ENCODE results near the gene LDLRAD4.

LDLRAD4 gene

GRCh38 chr18:13194239-13194638 lies 24.3 kb upstream of the LDLRAD4 start:
- DNase-seq (ENCODE audit: insufficient read length, low spot score) = no peak
- FAIRE-seq = no peak
- TF ChIP-seq TAF1 (IDR thresholded peaks at IDR 0.05; ENCODE audit: low read depth, low read length) = no peak
- TF ChIP-seq POU2F2 (IDR thresholded peaks at IDR 0.05; ENCODE audit: low read depth, low read length) = no peak
- no peak for TF ChIP-seq SPI1 (IDR thresholded peaks at IDR 0.05; ENCODE audit: low read depth, low read length)
- TF ChIP-seq PAX5 (IDR thresholded peaks at IDR 0.05; ENCODE audit: insufficient read depth, low read length, severe bottlenecking) = no peak
- no peak for TF ChIP-seq POLR2AphosphoS5 (IDR thresholded peaks at IDR 0.05; ENCODE audit: low read depth, low read length)
- no peak for TF ChIP-seq POLR2A (IDR thresholded peaks at IDR 0.05; ENCODE audit: low read depth, low read length)

- TF ChIP-seq POLR2A (IDR thresholded peaks at IDR 0.05; ENCODE audit: low read depth, low read length) (no peak), SPI1 (IDR thresholded peaks at IDR 0.05; ENCODE audit: low read depth, low read length) (no peak), POLR2AphosphoS5 (IDR thresholded peaks at IDR 0.05; ENCODE audit: low read depth, low read length) (no peak), TAF1 (IDR thresholded peaks at IDR 0.05; ENCODE audit: low read depth, low read length) (no peak), PAX5 (IDR thresholded peaks at IDR 0.05; ENCODE audit: insufficient read depth, low read length, severe bottlenecking) (no peak), POU2F2 (IDR thresholded peaks at IDR 0.05; ENCODE audit: low read depth, low read length) (no peak)
- no peak for DNase-seq (ENCODE audit: insufficient read length, low spot score)
- FAIRE-seq = no peak
Observed at GRCh38 chr18:13198701-13199100, 19.9 kb upstream of the LDLRAD4 start.

- TF ChIP-seq SPI1 (IDR thresholded peaks at IDR 0.05; ENCODE audit: low read depth, low read length) = no peak
- TF ChIP-seq POLR2AphosphoS5 (IDR thresholded peaks at IDR 0.05; ENCODE audit: low read depth, low read length) = no peak
- no peak for TF ChIP-seq PAX5 (IDR thresholded peaks at IDR 0.05; ENCODE audit: insufficient read depth, low read length, severe bottlenecking)
- no peak for TF ChIP-seq POLR2A (IDR thresholded peaks at IDR 0.05; ENCODE audit: low read depth, low read length)
- no peak for TF ChIP-seq POU2F2 (IDR thresholded peaks at IDR 0.05; ENCODE audit: low read depth, low read length)
- TF ChIP-seq TAF1 (IDR thresholded peaks at IDR 0.05; ENCODE audit: low read depth, low read length) = no peak
- FAIRE-seq (no peak), DNase-seq (ENCODE audit: insufficient read length, low spot score) (no peak)
Observed at GRCh38 chr18:13199169-13199568, 19.4 kb upstream of the LDLRAD4 start.

GRCh38 chr18:13201292-13201691 lies 17.3 kb upstream of the LDLRAD4 start:
- FAIRE-seq (no peak), DNase-seq (ENCODE audit: insufficient read length, low spot score) (no peak)
- no peak for TF ChIP-seq POLR2A (IDR thresholded peaks at IDR 0.05; ENCODE audit: low read depth, low read length)
- no peak for TF ChIP-seq POU2F2 (IDR thresholded peaks at IDR 0.05; ENCODE audit: low read depth, low read length)
- TF ChIP-seq PAX5 (IDR thresholded peaks at IDR 0.05; ENCODE audit: insufficient read depth, low read length, severe bottlenecking) = no peak
- no peak for TF ChIP-seq TAF1 (IDR thresholded peaks at IDR 0.05; ENCODE audit: low read depth, low read length)
- TF ChIP-seq POLR2AphosphoS5 (IDR thresholded peaks at IDR 0.05; ENCODE audit: low read depth, low read length) = no peak
- no peak for TF ChIP-seq SPI1 (IDR thresholded peaks at IDR 0.05; ENCODE audit: low read depth, low read length)

GRCh38 chr18:13202571-13202970 lies 16.0 kb upstream of the LDLRAD4 start:
- FAIRE-seq (no peak), DNase-seq (ENCODE audit: insufficient read length, low spot score) (no peak)
- TF ChIP-seq POLR2A (IDR thresholded peaks at IDR 0.05; ENCODE audit: low read depth, low read length) = no peak
- TF ChIP-seq POU2F2 (IDR thresholded peaks at IDR 0.05; ENCODE audit: low read depth, low read length) = no peak
- no peak for TF ChIP-seq POLR2AphosphoS5 (IDR thresholded peaks at IDR 0.05; ENCODE audit: low read depth, low read length)
- no peak for TF ChIP-seq PAX5 (IDR thresholded peaks at IDR 0.05; ENCODE audit: insufficient read depth, low read length, severe bottlenecking)
- no peak for TF ChIP-seq TAF1 (IDR thresholded peaks at IDR 0.05; ENCODE audit: low read depth, low read length)
- TF ChIP-seq SPI1 (IDR thresholded peaks at IDR 0.05; ENCODE audit: low read depth, low read length) = no peak

GRCh38 chr18:13206301-13206700 lies 12.3 kb upstream of the LDLRAD4 start:
- no peak for DNase-seq (ENCODE audit: insufficient read length, low spot score)
- no peak for TF ChIP-seq POLR2AphosphoS5 (IDR thresholded peaks at IDR 0.05; ENCODE audit: low read depth, low read length)
- TF ChIP-seq SPI1 (IDR thresholded peaks at IDR 0.05; ENCODE audit: low read depth, low read length) = no peak
- no peak for TF ChIP-seq PAX5 (IDR thresholded peaks at IDR 0.05; ENCODE audit: insufficient read depth, low read length, severe bottlenecking)
- no peak for TF ChIP-seq POU2F2 (IDR thresholded peaks at IDR 0.05; ENCODE audit: low read depth, low read length)
- no peak for TF ChIP-seq TAF1 (IDR thresholded peaks at IDR 0.05; ENCODE audit: low read depth, low read length)
- no peak for TF ChIP-seq POLR2A (IDR thresholded peaks at IDR 0.05; ENCODE audit: low read depth, low read length)
- no peak for FAIRE-seq

- DNase-seq (ENCODE audit: insufficient read length, low spot score) (no peak), FAIRE-seq (no peak)
- TF ChIP-seq POLR2AphosphoS5 (IDR thresholded peaks at IDR 0.05; ENCODE audit: low read depth, low read length) (no peak), POU2F2 (IDR thresholded peaks at IDR 0.05; ENCODE audit: low read depth, low read length) (no peak), SPI1 (IDR thresholded peaks at IDR 0.05; ENCODE audit: low read depth, low read length) (no peak), PAX5 (IDR thresholded peaks at IDR 0.05; ENCODE audit: insufficient read depth, low read length, severe bottlenecking) (no peak), TAF1 (IDR thresholded peaks at IDR 0.05; ENCODE audit: low read depth, low read length) (no peak), POLR2A (IDR thresholded peaks at IDR 0.05; ENCODE audit: low read depth, low read length) (no peak)
Observed at GRCh38 chr18:13207294-13207693, 11.3 kb upstream of the LDLRAD4 start.

GRCh38 chr18:13211534-13211933 lies 7.0 kb upstream of the LDLRAD4 start:
- no peak for TF ChIP-seq POLR2A (IDR thresholded peaks at IDR 0.05; ENCODE audit: low read depth, low read length)
- no peak for TF ChIP-seq SPI1 (IDR thresholded peaks at IDR 0.05; ENCODE audit: low read depth, low read length)
- TF ChIP-seq PAX5 (IDR thresholded peaks at IDR 0.05; ENCODE audit: insufficient read depth, low read length, severe bottlenecking) = no peak
- TF ChIP-seq TAF1 (IDR thresholded peaks at IDR 0.05; ENCODE audit: low read depth, low read length) = no peak
- no peak for TF ChIP-seq POU2F2 (IDR thresholded peaks at IDR 0.05; ENCODE audit: low read depth, low read length)
- TF ChIP-seq POLR2AphosphoS5 (IDR thresholded peaks at IDR 0.05; ENCODE audit: low read depth, low read length) = no peak
- FAIRE-seq = no peak
- no peak for DNase-seq (ENCODE audit: insufficient read length, low spot score)

GRCh38 chr18:13213036-13213795 lies 5.3 kb upstream of the LDLRAD4 start:
- TF ChIP-seq SPI1 (IDR thresholded peaks at IDR 0.05; ENCODE audit: low read depth, low read length) = no peak
- TF ChIP-seq POLR2AphosphoS5 (IDR thresholded peaks at IDR 0.05; ENCODE audit: low read depth, low read length) = no peak
- TF ChIP-seq POU2F2 (IDR thresholded peaks at IDR 0.05; ENCODE audit: low read depth, low read length) = no peak
- TF ChIP-seq POLR2A (IDR thresholded peaks at IDR 0.05; ENCODE audit: low read depth, low read length) = no peak
- no peak for TF ChIP-seq PAX5 (IDR thresholded peaks at IDR 0.05; ENCODE audit: insufficient read depth, low read length, severe bottlenecking)
- TF ChIP-seq TAF1 (IDR thresholded peaks at IDR 0.05; ENCODE audit: low read depth, low read length) = no peak
- DNase-seq (ENCODE audit: insufficient read length, low spot score) (no peak), FAIRE-seq (no peak)

All from GM12891 (cell line).